Neural cell (in vitro differentiated cells): ENCODE data around the gene GABRD. TPM values are rescaled to one million over a fixed set of nuclear protein-coding genes. Genes with fewer than 3 reads are reported as not detected.

Source experiments
- H2AFZ ChIP-seq: fragments of 200-600, 300-800 bp; sonication (generic), shearing (Covaris generic); 2 replicates; pipeline ENCODE4 v1.6.0; 2014; ENCODE audit warnings: low read depth, mild to moderate bottlenecking, antibody characterized with exemption, low read length, moderate library complexity
- H3F3A ChIP-seq: fragments of 200-600 bp; shearing (Covaris generic); 2 replicates; pipeline ENCODE4 v1.6.1; 2016; ENCODE audit warnings: mild to moderate bottlenecking, moderate library complexity, mixed read lengths, antibody characterized with exemption, low read length; ENCODE audit not compliant: insufficient read depth, poor library complexity, severe bottlenecking
- H3K27ac ChIP-seq: fragments of 200-600, 300-800 bp; sonication (generic), shearing (Covaris generic); 2 replicates; pipeline ENCODE4 v1.5.1; 2014; ENCODE audit warnings: mild to moderate bottlenecking, low read length, moderate library complexity
- H3K27me3 ChIP-seq: fragments of 300-800, 200-600 bp; sonication (generic), shearing (Covaris generic); 2 replicates; pipeline ENCODE4 v1.6.0; 2014; ENCODE audit warnings: mild to moderate bottlenecking, low read depth, low read length, moderate library complexity; ENCODE audit not compliant: insufficient read depth
- H3K36me3 ChIP-seq: fragments of 300-800, 200-600 bp; sonication (generic), shearing (Covaris generic); 2 replicates; pipeline ENCODE4 v1.5.1; 2014; ENCODE audit warnings: mild to moderate bottlenecking, antibody characterized with exemption, low read length, moderate library complexity; ENCODE audit not compliant: insufficient read depth
- H3K4me2 ChIP-seq: fragments of 300-800, 200-600 bp; sonication (generic), shearing (Covaris generic); 2 replicates; pipeline ENCODE4 v1.6.0; 2014; ENCODE audit warnings: mild to moderate bottlenecking, low read length
- H3K4me3 ChIP-seq: fragments of 300-800, 200-600 bp; sonication (generic), shearing (Covaris generic); 2 replicates; pipeline ENCODE4 v1.5.1; 2014; ENCODE audit warnings: mild to moderate bottlenecking, low read length, moderate library complexity
- H3K79me2 ChIP-seq: fragments of 200-600 bp; shearing (Covaris generic); replicated peaks from 2 replicates; pipeline ENCODE4 v1.6.0; 2014; ENCODE audit warnings: mild to moderate bottlenecking, low read length, moderate library complexity; ENCODE audit not compliant: insufficient read depth
- H3K9ac ChIP-seq: fragments of 300-800, 200-600 bp; sonication (generic), shearing (Covaris generic); 2 replicates; pipeline ENCODE4 v1.6.1; 2016; ENCODE audit warnings: mild to moderate bottlenecking, low read length, mixed read lengths
- H3K9me2 ChIP-seq: fragments of 200-600 bp; shearing (Covaris generic); 2 replicates; pipeline ENCODE4 v1.6.1; 2016; ENCODE audit warnings: mild to moderate bottlenecking, low read length, mixed read lengths; ENCODE audit not compliant: insufficient read depth
- H3K9me3 ChIP-seq: fragments of 200-600, 300-800 bp; sonication (generic), shearing (Covaris generic); 2 replicates; pipeline ENCODE4 v1.6.1; 2016; ENCODE audit warnings: mild to moderate bottlenecking, mixed run types, low read length, moderate library complexity, mixed read lengths
- H4K20me1 ChIP-seq: fragments of 200-600 bp; shearing (Covaris generic); 2 replicates; pipeline ENCODE4 v1.6.1; 2016; ENCODE audit warnings: mild to moderate bottlenecking, mixed run types; ENCODE audit not compliant: insufficient read depth
- CTCF ChIP-seq: fragments of 450-650 bp; IDR thresholded peaks from 2 replicates; pipeline ENCODE4 v1.5.1; 2014; ENCODE audit warnings: antibody characterized with exemption, mild to moderate bottlenecking, moderate library complexity; ENCODE audit not compliant: poor library complexity, severe bottlenecking
- EP300 ChIP-seq: fragments of 450-650 bp; conservative IDR thresholded peaks from 2 replicates; pipeline ENCODE4 v1.6.1; 2014; ENCODE audit warnings: antibody characterized with exemption, mild to moderate bottlenecking, moderate library complexity; ENCODE audit not compliant: poor library complexity, severe bottlenecking
- EZH2 ChIP-seq: fragments of 200-600, 300-800 bp; shearing (Covaris generic), sonication (generic); IDR thresholded peaks from 2 replicates; pipeline ENCODE4 v1.6.1; 2014; ENCODE audit warnings: antibody characterized with exemption, low read length, borderline replicate concordance, mild to moderate bottlenecking; ENCODE audit not compliant: insufficient read depth, poor library complexity, severe bottlenecking
- MXI1 ChIP-seq: fragments of 450-650 bp; conservative IDR thresholded peaks from 2 replicates; pipeline ENCODE4 v1.6.1; 2014; ENCODE audit warnings: antibody characterized with exemption, mild to moderate bottlenecking; ENCODE audit not compliant: poor library complexity, severe bottlenecking
- POLR2AphosphoS5 ChIP-seq: IDR thresholded peaks from 2 replicates; pipeline ENCODE4 v1.6.1; 2012
- RAD21 ChIP-seq: fragments of 450-650 bp; conservative IDR thresholded peaks from 2 replicates; pipeline ENCODE4 v1.6.1; 2014; ENCODE audit warnings: antibody characterized with exemption, mild to moderate bottlenecking, moderate library complexity
- SMC3 ChIP-seq: fragments of 450-650 bp; conservative IDR thresholded peaks from 2 replicates; pipeline ENCODE4 v1.6.1; 2014; ENCODE audit warnings: antibody characterized with exemption, mild to moderate bottlenecking, moderate library complexity; ENCODE audit not compliant: poor library complexity
- TAF1 ChIP-seq: IDR thresholded peaks from 2 replicates; pipeline ENCODE4 v1.6.1; 2012; ENCODE audit warnings: low read depth
- polyA plus RNA-seq: library from polyadenylated mRNA; depleted of rRNA; stranded (reverse); fragments of >200 nt; gene quantifications from 2 replicates; pipeline ENCODE4 v1.2.3, GENCODE V29; 2014
- TF ChIP-seq, protein P1 (sequence below): IDR thresholded peaks from 2 replicates; pipeline ENCODE4 v1.6.1; 2012; ENCODE audit warnings: borderline replicate concordance

The GABRD gene
- polyA plus RNA-seq, 1 donor from 2014 or later: 0.85 TPM

DNA sequence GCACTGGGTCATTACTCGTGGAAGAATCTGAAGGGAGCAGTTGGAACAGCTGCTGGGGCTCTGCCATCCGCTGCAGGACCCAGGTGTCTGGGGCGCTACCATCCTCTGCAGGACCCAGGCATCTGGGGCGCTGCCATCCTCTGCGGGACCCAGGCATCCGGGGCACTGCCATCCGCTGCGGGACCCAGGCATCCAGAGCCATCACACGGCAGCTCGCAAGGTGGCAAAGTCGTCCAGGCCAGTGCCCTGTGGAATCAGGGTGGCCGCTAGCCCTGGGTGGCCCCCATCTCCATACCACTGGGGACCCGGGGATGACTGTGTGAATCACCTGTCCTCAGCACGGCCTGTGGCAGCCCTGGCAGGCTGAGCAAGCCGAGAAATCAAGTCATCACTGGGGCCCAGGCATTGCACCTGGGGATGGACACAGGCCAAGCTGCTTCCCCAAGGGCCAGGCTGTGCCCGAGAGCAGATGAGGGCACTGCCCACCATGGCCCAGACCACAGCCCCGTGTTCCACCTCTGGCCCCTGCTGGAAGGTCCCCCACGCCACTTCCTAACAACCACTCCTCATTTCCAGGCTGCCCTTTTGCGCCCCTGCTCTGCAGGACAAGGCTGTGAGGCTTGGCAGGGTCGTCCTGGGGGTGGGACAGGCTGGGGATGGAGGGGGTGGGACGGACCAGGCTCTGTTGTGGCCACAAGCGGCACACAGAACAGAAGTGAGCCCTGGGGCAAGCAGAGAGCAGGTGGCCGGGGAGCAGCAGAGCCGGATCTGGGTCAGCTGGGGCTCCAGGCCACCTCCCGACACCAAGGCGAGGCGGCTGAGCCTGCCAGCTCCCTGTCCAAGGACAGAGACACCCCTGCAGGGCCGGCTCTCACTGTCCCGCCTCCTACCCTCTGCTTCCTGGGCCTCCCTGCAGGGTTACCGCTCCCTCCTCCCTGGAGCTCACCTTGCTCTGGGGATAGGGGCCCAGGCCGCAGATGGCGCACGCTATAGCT, 12.7 kb downstream of the GABRD start:
- H3K9ac ChIP-seq: no peak overlapping the region
- no peaks in the 10 kb centered on the region for H3K9me2 ChIP-seq
- H3K27me3 ChIP-seq: no peaks in the 10 kb centered on the region
- no peaks in the 10 kb centered on the region for H3K36me3 ChIP-seq
- H3K4me3 ChIP-seq: no peak overlapping the region
- no peaks in the 10 kb centered on the region for H3F3A ChIP-seq
- no peak overlapping the region for H3K4me2 ChIP-seq
- TF ChIP-seq RAD21 (no peak), SMC3 (no peak), TAF1 (no peak), MXI1 (no peak), EZH2 (no peak), CTCF (no peak), EP300 (no peak), POLR2AphosphoS5 (no peak)
- TF ChIP-seq, protein P1, sequence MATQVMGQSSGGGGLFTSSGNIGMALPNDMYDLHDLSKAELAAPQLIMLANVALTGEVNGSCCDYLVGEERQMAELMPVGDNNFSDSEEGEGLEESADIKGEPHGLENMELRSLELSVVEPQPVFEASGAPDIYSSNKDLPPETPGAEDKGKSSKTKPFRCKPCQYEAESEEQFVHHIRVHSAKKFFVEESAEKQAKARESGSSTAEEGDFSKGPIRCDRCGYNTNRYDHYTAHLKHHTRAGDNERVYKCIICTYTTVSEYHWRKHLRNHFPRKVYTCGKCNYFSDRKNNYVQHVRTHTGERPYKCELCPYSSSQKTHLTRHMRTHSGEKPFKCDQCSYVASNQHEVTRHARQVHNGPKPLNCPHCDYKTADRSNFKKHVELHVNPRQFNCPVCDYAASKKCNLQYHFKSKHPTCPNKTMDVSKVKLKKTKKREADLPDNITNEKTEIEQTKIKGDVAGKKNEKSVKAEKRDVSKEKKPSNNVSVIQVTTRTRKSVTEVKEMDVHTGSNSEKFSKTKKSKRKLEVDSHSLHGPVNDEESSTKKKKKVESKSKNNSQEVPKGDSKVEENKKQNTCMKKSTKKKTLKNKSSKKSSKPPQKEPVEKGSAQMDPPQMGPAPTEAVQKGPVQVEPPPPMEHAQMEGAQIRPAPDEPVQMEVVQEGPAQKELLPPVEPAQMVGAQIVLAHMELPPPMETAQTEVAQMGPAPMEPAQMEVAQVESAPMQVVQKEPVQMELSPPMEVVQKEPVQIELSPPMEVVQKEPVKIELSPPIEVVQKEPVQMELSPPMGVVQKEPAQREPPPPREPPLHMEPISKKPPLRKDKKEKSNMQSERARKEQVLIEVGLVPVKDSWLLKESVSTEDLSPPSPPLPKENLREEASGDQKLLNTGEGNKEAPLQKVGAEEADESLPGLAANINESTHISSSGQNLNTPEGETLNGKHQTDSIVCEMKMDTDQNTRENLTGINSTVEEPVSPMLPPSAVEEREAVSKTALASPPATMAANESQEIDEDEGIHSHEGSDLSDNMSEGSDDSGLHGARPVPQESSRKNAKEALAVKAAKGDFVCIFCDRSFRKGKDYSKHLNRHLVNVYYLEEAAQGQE: no peak
- no peaks in the 10 kb centered on the region for H4K20me1 ChIP-seq
- no peak overlapping the region for H3K27ac ChIP-seq
- H3K9me3 ChIP-seq: no peaks in the 10 kb centered on the region
- H2AFZ ChIP-seq: no peak overlapping the region
- no peaks in the 10 kb centered on the region for H3K79me2 ChIP-seq

GRCh38 chr1:2032737-2033136, 13.6 kb downstream of the GABRD start:
- H3K9me3 ChIP-seq: no peaks in the 10 kb centered on the region
- no peak overlapping the region for H3K27ac ChIP-seq
- no peak overlapping the region for H3K4me3 ChIP-seq
- no peaks in the 10 kb centered on the region for H3K9me2 ChIP-seq
- H3K9ac ChIP-seq: no peak overlapping the region
- H4K20me1 ChIP-seq: no peaks in the 10 kb centered on the region
- H2AFZ ChIP-seq: no peak overlapping the region
- no peaks in the 10 kb centered on the region for H3K79me2 ChIP-seq
- no peaks in the 10 kb centered on the region for H3F3A ChIP-seq
- no peaks in the 10 kb centered on the region for H3K27me3 ChIP-seq
- TF ChIP-seq RAD21 (no peak), POLR2AphosphoS5 (no peak), MXI1 (no peak), CTCF (no peak), SMC3 (no peak)
- TF ChIP-seq, protein P1: no peak
- H3K4me2 ChIP-seq: no peak overlapping the region
- no peaks in the 10 kb centered on the region for H3K36me3 ChIP-seq
